ENCODE measurements around the gene UMAD1.

Gene UMAD1

DNA sequence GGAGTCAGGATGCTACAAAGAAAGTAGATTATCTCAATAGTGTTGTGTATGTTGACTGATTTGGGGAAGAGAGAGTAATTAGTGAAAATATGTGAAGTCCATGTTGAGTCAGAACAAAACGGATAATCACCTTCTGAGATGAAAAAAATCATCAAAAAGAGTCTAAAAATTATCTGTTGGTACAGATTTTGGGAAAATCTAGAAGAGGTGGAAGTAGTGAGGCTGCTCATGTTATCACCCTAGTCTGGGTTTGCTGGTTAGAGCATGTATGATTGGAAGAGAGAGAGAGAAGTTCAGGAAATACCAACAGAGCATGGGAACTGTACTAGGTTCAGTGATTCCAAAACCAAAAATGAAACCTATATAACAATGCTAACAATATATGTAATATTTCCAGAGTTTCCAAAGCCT, 65.6 kb downstream of the UMAD1 start:
- no peak overlapping the region for H3K27ac Mint-ChIP-seq
- H3K4me3 Mint-ChIP-seq = no peak overlapping the region
- no peaks in the 10 kb centered on the region for H3K27me3 Mint-ChIP-seq (ENCODE audit: low read depth)
- H3K9me3 Mint-ChIP-seq = no peaks in the 10 kb centered on the region
- peaks cover 5% of the 10 kb centered on the region for H3K4me1 Mint-ChIP-seq (ENCODE audit: low read depth)
- no peaks in the 10 kb centered on the region for H3K36me3 Mint-ChIP-seq (ENCODE audit: low read depth)
- no peak for DNase-seq (ENCODE audit: low spot score)

DNA sequence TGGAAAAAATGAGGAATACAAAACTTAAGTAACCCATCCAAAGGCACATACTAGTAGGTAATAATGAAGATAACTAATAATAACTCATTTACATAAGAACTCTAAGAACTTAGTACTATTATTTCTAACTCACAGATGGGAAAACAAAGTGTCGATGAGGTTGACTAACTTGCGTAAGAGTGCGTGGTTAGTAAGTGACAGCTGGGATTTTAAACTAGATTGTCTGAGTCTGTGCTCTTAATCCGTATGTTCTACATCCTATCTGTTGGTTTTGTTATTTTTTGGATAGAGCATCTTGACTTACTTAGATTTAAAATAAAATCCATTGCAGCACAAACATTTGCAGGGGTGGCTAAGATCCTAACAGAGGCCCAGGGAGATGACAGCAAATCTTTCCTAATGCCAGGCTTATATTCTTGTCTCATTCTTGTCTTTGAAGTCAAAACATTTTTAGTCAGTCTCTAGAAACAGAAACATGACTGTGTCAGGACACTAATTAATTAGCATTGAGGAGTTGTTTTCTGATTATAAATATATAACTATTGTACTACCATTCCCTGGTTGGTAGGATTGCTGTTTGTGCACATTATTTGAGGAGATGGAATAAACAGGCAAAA, 66.1 kb downstream of the UMAD1 start:
- Mint-ChIP-seq H3K4me1 (ENCODE audit: low read depth) (peaks cover 5% of the 10 kb centered on the region), H3K36me3 (ENCODE audit: low read depth) (no peaks in the 10 kb centered on the region), H3K9me3 (no peaks in the 10 kb centered on the region), H3K27me3 (ENCODE audit: low read depth) (no peaks in the 10 kb centered on the region), H3K27ac (no peak overlapping the region), H3K4me3 (no peak overlapping the region)
- no peak for DNase-seq (ENCODE audit: low spot score)

DNA sequence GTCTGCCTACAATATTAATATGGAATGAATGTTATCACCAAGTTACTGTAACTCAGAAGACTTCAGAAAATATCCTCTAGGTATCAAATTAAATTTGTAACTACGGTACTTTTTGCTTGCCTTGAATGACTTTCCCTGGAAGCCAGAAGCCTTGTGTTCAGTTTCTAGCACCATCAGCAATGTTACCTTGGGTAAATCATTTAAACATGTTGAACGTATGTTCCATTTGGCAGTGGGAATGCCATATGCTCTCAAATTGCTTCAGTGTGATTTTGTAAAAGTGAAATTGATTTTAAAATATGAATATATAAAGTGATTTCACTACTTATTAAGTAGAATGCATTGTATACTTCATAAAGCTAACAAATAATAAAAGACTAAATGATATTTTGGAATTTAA, 66.7 kb downstream of the UMAD1 start:
- DNase-seq (ENCODE audit: low spot score) = no peak
- no peak overlapping the region for H3K27ac Mint-ChIP-seq
- H3K4me1 Mint-ChIP-seq (ENCODE audit: low read depth) = peaks cover 5% of the 10 kb centered on the region
- H3K27me3 Mint-ChIP-seq (ENCODE audit: low read depth) = no peaks in the 10 kb centered on the region
- no peak overlapping the region for H3K4me3 Mint-ChIP-seq
- no peaks in the 10 kb centered on the region for H3K9me3 Mint-ChIP-seq
- H3K36me3 Mint-ChIP-seq (ENCODE audit: low read depth) = no peaks in the 10 kb centered on the region

DNA sequence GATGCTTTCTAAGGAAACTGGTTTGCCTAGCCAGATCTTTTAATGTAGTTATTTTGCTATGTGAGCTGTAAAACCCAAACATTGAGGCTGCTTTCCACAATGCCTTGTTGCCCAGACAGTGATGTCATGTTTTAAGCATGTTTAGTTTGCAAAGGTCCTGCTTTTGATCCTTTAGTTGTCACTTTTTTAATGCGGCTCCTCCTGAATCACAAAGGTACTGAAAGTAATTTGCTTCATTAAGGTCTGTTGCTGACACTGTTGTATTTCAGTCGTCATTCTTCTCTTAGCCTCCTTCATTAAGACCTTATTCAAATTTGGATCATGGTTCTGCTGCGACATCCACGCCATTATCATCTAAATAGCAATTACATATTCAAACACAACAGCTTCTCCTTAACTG, 67.3 kb downstream of the UMAD1 start:
- Mint-ChIP-seq H3K27ac (no peak overlapping the region), H3K9me3 (no peaks in the 10 kb centered on the region), H3K4me1 (ENCODE audit: low read depth) (peaks cover 7% of the 10 kb centered on the region), H3K27me3 (ENCODE audit: low read depth) (no peaks in the 10 kb centered on the region), H3K36me3 (ENCODE audit: low read depth) (no peaks in the 10 kb centered on the region), H3K4me3 (no peak overlapping the region)
- no peak for DNase-seq (ENCODE audit: low spot score)

DNA sequence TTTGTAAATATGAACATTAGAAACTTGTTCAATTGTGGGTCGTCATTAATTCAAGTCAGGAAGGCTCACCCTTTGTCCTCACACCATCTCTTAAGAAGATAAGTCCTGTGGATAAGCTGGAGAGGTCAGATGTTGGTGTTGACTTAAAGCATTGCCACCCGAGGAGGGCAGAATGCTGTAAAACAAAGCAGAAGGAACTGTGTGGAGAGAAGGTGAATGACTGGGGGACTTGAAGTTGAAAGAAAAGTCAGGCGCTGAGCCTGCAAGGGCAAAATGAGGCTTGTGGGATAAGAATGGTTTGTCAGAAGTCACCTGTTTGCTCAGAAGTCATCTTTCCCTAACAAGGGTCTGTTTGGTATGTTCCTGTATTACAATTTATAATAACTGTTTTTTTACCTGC, 68.7 kb downstream of the UMAD1 start:
- Mint-ChIP-seq H3K27me3 (ENCODE audit: low read depth) (no peaks in the 10 kb centered on the region), H3K4me1 (ENCODE audit: low read depth) (peaks cover 10% of the 10 kb centered on the region), H3K27ac (no peak overlapping the region), H3K9me3 (no peaks in the 10 kb centered on the region), H3K36me3 (ENCODE audit: low read depth) (peaks cover 2% of the 10 kb centered on the region), H3K4me3 (no peak overlapping the region)
- DNase-seq (ENCODE audit: low spot score) = no peak

DNA sequence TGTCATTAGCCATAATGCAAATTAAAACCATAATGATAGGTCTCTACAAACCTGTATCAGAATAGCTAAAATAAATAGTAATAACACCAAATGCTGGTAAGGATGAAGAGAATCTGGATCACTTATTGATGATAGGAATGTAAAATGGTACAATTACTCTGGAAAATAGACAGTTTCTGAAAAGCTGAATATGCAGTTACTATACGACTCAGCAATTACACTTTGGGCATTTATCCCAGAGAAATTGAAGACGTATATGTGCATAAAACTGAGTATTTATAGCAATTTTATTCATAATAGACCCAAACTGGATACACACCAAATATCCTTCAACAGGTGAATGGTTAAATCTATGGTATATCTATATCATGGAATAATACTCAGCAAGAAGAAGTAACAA, 69.9 kb downstream of the UMAD1 start:
- DNase-seq (ENCODE audit: low spot score) = no peak
- H3K4me3 Mint-ChIP-seq = no peak overlapping the region
- H3K36me3 Mint-ChIP-seq (ENCODE audit: low read depth) = peaks cover 2% of the 10 kb centered on the region
- no peaks in the 10 kb centered on the region for H3K27me3 Mint-ChIP-seq (ENCODE audit: low read depth)
- no peaks in the 10 kb centered on the region for H3K9me3 Mint-ChIP-seq
- H3K4me1 Mint-ChIP-seq (ENCODE audit: low read depth) = peaks cover 10% of the 10 kb centered on the region
- no peak overlapping the region for H3K27ac Mint-ChIP-seq

DNA sequence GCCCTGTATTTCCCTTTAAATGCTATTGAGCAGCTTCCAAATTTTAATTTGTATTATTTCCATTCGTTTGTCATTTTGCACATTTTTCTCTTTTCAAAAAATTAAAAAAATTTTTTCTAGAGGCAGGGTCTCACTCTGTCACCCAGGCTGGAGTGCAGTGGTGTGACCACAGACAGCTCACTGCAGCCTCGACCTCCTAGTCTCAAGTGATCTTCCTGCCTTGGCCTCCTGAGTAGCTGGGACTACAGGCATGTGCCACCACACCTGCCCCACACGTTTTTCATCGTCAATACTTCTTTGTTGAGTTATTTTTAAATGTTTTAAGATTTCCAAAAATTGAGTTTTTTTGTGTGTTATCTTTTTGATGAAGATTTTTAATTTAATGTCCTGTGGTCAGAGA, 73.2 kb downstream of the UMAD1 start:
- H3K27ac Mint-ChIP-seq = no peak overlapping the region

DNA sequence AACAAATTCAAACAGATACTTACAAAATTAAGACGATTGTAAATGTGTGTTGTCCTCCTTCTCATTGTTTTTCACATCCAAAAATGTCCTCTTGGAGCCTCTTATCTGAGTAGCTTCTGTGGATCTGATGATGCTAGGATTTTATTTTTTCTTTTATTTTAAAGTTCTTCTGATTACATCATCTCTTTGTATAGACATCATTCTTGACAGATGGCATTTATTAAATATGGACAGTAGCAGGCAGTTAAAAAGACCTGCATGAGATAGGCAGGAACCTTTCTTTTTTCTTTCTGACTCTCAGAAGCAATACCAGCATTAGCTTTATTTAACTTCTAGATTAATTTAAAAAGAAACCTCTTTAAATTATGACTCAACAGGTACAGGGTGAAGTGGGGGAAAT, 77.9 kb downstream of the UMAD1 start, which contains the start of gene RPA3:
Gene RPA3 (minus strand): TSS at position 116 of the 400 bp plus-strand sequence. CDS start 78,189 bp downstream, outside the sequence.
- peaks cover 10% of the 10 kb centered on the region for H3K36me3 Mint-ChIP-seq (ENCODE audit: low read depth)
- no peaks in the 10 kb centered on the region for H3K27me3 Mint-ChIP-seq (ENCODE audit: low read depth)
- H3K4me3 Mint-ChIP-seq = peak within 1 kb of the TSS; percentile 61
- H3K4me1 Mint-ChIP-seq (ENCODE audit: low read depth) = peaks cover 12% of the 10 kb centered on the region
- H3K9me3 Mint-ChIP-seq = no peaks in the 10 kb centered on the region
- DNase-seq (ENCODE audit: low spot score) = no peak
- peak within 1 kb of the TSS; percentile 68 for H3K27ac Mint-ChIP-seq

More for the DNA sequence above, 73.2 kb downstream of the UMAD1 start:
- Mint-ChIP-seq H3K9me3 (no peaks in the 10 kb centered on the region), H3K36me3 (ENCODE audit: low read depth) (peaks cover 2% of the 10 kb centered on the region), H3K4me1 (ENCODE audit: low read depth) (peaks cover 11% of the 10 kb centered on the region), H3K27me3 (ENCODE audit: low read depth) (no peaks in the 10 kb centered on the region), H3K4me3 (no peak overlapping the region)
- no peak for DNase-seq (ENCODE audit: low spot score)

DNA sequence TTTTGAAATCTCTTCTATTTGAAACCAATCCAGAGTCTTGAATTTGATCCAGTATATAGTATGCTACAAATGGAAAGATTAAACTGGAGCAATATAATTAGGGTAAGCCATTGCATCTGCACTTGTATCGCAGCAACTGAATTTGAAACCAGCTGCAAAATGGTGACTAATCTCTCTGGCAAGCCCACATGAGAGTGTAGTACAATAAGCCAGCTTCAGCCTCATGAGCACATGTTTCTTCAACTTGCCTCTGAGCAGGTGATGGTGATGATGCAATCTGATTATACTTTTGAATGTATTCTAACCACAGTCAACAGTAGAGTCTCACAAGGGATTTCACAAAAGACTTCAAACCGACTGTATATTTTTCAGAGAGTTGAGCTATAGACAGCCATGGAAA, 78.7 kb downstream of the UMAD1 start:
- Mint-ChIP-seq H3K27me3 (ENCODE audit: low read depth) (no peaks in the 10 kb centered on the region), H3K36me3 (ENCODE audit: low read depth) (peaks cover 8% of the 10 kb centered on the region), H3K27ac (peak overlapping the region; percentile 68), H3K4me1 (ENCODE audit: low read depth) (peaks cover 12% of the 10 kb centered on the region), H3K4me3 (peak overlapping the region; percentile 61), H3K9me3 (no peaks in the 10 kb centered on the region)
- peak; percentile 71 for DNase-seq (ENCODE audit: low spot score)

DNA sequence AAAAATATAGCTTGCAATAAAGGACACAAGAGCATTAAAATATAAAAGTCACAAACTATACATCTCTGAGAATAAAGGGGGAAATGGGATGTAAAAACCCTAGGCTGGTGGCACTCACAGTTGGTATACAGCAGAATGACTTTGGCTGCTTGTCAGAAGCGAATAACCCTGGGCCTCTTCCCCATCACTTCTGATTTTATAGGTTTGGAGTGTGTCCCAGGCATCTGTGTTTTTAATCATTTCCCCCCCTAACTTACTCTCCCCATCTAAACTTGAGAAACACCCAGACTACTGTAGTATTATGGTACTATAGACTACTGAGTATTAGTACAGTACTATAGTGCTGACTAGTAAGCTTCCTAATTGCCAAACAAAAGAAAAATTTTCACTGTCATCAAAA, 79.6 kb downstream of the UMAD1 start:
- Mint-ChIP-seq H3K9me3 (no peaks in the 10 kb centered on the region), H3K27me3 (ENCODE audit: low read depth) (no peaks in the 10 kb centered on the region), H3K4me1 (ENCODE audit: low read depth) (peaks cover 12% of the 10 kb centered on the region), H3K4me3 (no peak overlapping the region), H3K27ac (no peak overlapping the region), H3K36me3 (ENCODE audit: low read depth) (peaks cover 8% of the 10 kb centered on the region)
- DNase-seq (ENCODE audit: low spot score) = no peak

DNA sequence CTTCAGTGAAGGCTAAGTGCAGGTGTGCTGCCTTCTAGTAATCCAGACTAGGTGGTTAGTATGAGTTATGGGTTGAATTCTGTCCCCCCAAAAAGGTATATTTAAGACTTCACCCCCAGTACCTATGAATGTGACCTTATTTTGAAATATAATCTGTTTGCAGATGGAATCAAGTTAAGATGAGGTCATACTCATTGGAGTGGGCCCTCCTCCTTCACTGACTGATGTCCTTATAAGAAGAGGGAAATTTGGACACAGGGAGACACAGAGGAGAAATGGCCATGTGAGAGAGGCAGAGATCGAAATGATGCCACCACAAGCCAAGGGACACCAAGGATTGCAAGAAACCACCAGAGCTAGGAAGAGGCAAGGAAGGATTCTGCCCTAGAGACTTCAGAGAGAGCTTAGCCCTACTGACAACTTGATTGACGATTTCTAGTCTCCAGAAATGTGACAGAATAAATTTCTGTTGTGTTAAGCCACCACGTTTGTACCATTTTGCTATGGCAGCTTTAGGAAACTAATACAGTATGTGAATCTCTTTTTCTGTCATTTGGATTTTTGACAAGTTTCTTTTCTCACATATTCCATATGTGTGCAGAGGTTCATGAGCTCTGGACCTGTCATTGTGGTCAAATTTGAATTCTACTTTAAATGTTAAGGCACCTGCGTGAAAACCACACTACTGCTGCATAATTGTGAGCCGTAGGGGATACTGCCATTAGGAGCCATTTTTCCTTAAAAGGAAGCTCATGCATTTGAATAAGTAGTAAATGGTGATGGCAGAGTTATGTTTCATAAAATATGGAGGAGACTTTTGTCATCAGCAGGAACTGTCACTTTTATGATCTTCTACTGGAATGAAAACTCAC, 80.4 kb downstream of the UMAD1 start:
- no peaks in the 10 kb centered on the region for H3K27me3 Mint-ChIP-seq (ENCODE audit: low read depth)
- H3K27ac Mint-ChIP-seq = no peak overlapping the region
- H3K4me1 Mint-ChIP-seq (ENCODE audit: low read depth) = peaks cover 12% of the 10 kb centered on the region
- peaks cover 8% of the 10 kb centered on the region for H3K36me3 Mint-ChIP-seq (ENCODE audit: low read depth)
- H3K9me3 Mint-ChIP-seq = no peaks in the 10 kb centered on the region
- no peak overlapping the region for H3K4me3 Mint-ChIP-seq
- no peak for DNase-seq (ENCODE audit: low spot score)

DNA sequence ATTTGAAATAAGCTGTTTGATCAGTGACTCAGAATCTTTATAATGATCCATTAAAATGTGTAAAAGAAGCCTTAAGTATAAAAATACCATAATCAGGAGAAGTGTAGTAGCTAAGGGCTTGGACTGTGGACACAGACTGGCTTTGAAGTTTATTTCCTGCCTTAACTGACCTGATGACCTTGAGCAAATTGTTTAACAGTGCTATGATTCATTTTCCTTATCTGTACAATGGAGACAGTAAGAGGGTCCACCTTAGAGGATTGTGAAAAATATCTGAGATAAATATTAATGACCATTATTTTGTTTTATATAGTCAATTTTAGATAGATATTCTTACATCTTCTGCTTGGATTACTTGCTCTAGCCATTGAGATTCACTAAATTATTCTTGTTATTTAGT, 91.2 kb downstream of the UMAD1 start:
- DNase-seq (ENCODE audit: low spot score) = no peak
- Mint-ChIP-seq H3K36me3 (ENCODE audit: low read depth) (no peaks in the 10 kb centered on the region), H3K27ac (no peak overlapping the region), H3K9me3 (no peaks in the 10 kb centered on the region), H3K4me1 (ENCODE audit: low read depth) (no peaks in the 10 kb centered on the region), H3K4me3 (no peak overlapping the region), H3K27me3 (ENCODE audit: low read depth) (no peaks in the 10 kb centered on the region)

DNA sequence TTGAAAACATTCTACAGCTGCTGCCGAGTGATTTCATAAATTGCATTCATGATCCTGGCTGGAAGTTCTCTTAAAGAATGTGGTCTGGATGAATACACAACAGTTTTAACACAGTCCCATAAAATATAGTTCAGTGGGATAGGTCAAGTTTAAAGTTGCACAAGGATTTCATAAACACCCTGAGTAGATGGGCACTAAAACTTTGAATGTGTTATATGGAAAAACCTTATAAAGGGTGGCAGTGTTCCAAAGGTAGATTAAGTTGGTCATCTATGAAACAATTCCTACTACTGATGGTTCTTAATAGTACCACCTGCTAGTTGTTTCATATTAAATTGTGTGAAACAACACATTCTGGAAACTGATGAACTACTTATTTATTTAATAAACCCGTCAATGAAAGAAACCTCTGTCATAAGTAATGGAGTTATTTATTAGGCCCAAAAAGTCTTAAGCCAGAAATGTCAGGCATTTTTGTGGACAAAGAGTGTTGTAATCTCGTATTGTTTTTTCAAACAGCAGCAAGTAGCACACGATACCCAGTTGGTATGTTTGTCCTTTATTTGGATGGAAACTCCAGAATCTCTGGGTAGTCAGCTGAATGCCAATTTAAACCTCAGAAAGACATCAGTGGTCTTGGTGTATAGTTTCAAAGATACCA, 92.2 kb downstream of the UMAD1 start:
- H3K9me3 Mint-ChIP-seq = no peaks in the 10 kb centered on the region
- no peaks in the 10 kb centered on the region for H3K36me3 Mint-ChIP-seq (ENCODE audit: low read depth)
- no peak overlapping the region for H3K4me3 Mint-ChIP-seq
- no peak for DNase-seq (ENCODE audit: low spot score)
- H3K27me3 Mint-ChIP-seq (ENCODE audit: low read depth) = no peaks in the 10 kb centered on the region
- no peaks in the 10 kb centered on the region for H3K4me1 Mint-ChIP-seq (ENCODE audit: low read depth)
- H3K27ac Mint-ChIP-seq = no peak overlapping the region

DNA sequence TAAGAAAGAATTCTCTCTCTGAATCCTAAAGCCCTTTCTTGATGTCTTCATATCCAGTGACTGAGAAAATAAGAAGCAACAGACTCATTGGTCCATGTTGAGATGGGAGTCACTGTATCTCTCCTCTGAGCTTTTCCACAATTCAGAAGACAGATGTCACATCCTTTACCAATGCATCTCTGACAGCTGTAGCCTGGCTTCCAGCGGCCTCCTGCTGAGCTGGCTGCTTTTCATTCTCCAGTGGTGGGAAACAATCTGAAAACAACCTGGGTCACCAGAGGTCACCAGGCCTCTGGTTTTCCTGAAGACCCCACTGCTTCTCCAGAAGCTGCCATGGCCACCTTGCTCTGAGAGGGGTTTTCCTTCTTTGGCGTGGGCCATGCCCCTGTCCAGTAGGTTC, 96.1 kb downstream of the UMAD1 start:
- Mint-ChIP-seq H3K4me1 (ENCODE audit: low read depth) (peaks cover 6% of the 10 kb centered on the region), H3K9me3 (no peaks in the 10 kb centered on the region), H3K27me3 (ENCODE audit: low read depth) (no peaks in the 10 kb centered on the region), H3K27ac (no peak overlapping the region), H3K36me3 (ENCODE audit: low read depth) (no peaks in the 10 kb centered on the region), H3K4me3 (no peak overlapping the region)
- DNase-seq (ENCODE audit: low spot score) = no peak

Data from T-helper 2 cell treated with Interferon-gamma antibody and Interleukin-4, amounts not matched to agents 5 μg/mL and 100 μg/mL, for 36 hours (primary cell).